ENCODE results near the gene MKLN1.

The MKLN1 gene

DNA sequence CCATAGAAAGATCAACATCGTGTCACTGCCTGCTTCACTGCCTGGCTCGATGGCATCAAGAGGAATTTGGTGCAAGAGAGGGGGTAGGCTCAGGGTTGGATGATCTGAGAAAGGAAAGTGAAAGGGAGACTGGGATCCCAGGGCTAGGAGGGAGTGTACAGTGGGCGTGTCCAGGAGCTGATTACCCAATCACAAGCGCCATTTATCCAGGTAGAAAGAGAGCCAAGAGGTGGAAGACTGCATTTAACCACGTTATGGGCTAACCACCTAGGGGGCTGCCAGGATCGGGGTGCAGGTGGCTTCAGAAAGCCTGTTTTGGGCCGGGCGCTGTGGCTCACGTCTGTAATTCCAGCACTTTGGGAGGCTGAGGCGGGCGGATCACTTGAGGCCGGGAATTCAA, 218.4 kb downstream of the MKLN1 start:
- H3K4me3 ChIP-seq (ENCODE audit: low read length): no peak overlapping the region
- peak; percentile 23 for DNase-seq (ENCODE audit: low read depth)
- no peak for TF ChIP-seq CTCF (IDR thresholded peaks at IDR 0.05; ENCODE audit: insufficient read depth, low read depth, low read length, missing control alignments)

Data from epithelial cell of esophagus (primary cell).